GM23338 (cell line): Measurements from ENCODE around the gene MTOR. TPM values are rescaled to one million over a fixed set of nuclear protein-coding genes. Genes with fewer than 3 reads are reported as not detected.

Experiments used
- ATAC-seq: fragments of 200-7000 bp; cut with Tn5 transposase; 3 replicates; pipeline ENCODE4 v1.9.1; 2020
- DNase-seq: peaks from one replicate; pipeline ENCODE4 v3.0.0-alpha.2; 2015; ENCODE audit warnings: low spot score
- H2AFZ ChIP-seq: fragments of 200-600 bp; sonication (generic); 2 replicates; pipeline ENCODE4 v1.8.0; 2016; ENCODE audit warnings: antibody characterized with exemption, mild to moderate bottlenecking, moderate library complexity
- H3F3A ChIP-seq: fragments of 200-600 bp; sonication (generic); replicated peaks from 2 replicates; pipeline ENCODE4 v1.8.0; 2017; ENCODE audit warnings: antibody characterized with exemption, mixed run types, low read depth
- H3K27ac ChIP-seq: fragments of 200-600 bp; sonication (generic); 2 replicates; pipeline ENCODE4 v1.6.1; 2016; ENCODE audit warnings: low read depth
- H3K27me3 ChIP-seq: fragments of 200-600 bp; sonication (generic); 2 replicates; pipeline ENCODE4 v1.8.0; 2016; ENCODE audit warnings: mild to moderate bottlenecking, mixed run types, moderate library complexity; ENCODE audit not compliant: insufficient read depth
- H3K36me3 ChIP-seq: fragments of 200-600 bp; sonication (generic); 2 replicates; pipeline ENCODE4 v1.8.0; 2016; ENCODE audit warnings: mild to moderate bottlenecking; ENCODE audit not compliant: insufficient read depth
- H3K4me1 ChIP-seq: fragments of 200-600 bp; sonication (generic); 2 replicates; pipeline ENCODE4 v1.8.0; 2016; ENCODE audit warnings: mild to moderate bottlenecking, moderate library complexity; ENCODE audit not compliant: insufficient read depth
- H3K4me2 ChIP-seq: fragments of 200-600 bp; sonication (generic); 2 replicates; pipeline ENCODE4 v1.7.1; 2017; ENCODE audit warnings: mixed run types
- H3K4me3 ChIP-seq: fragments of 200-600 bp; sonication (generic); 2 replicates; pipeline ENCODE4 v1.6.1; 2016; ENCODE audit warnings: mixed run types
- H3K79me2 ChIP-seq: fragments of 200-600 bp; sonication (generic); replicated peaks from 2 replicates; pipeline ENCODE4 v1.8.0; 2017; ENCODE audit warnings: mild to moderate bottlenecking; ENCODE audit not compliant: insufficient read depth
- H3K9me2 ChIP-seq: fragments of 200-600 bp; sonication (generic); 2 replicates; pipeline ENCODE4 v1.8.0; 2017; ENCODE audit not compliant: insufficient read depth
- H4K20me1 ChIP-seq: fragments of 200-600 bp; sonication (generic); replicated peaks from 2 replicates; pipeline ENCODE4 v1.8.0; 2017; ENCODE audit warnings: mild to moderate bottlenecking; ENCODE audit not compliant: insufficient read depth
- H3K27ac Mint-ChIP-seq: 2 replicates; pipeline ENCODE4 v1.8.0; 2020; ENCODE audit warnings: inconsistent platforms, mild to moderate bottlenecking, moderate library complexity, mixed read lengths
- H3K27me3 Mint-ChIP-seq: 3 replicates; pipeline ENCODE4 v1.8.0; 2022; ENCODE audit warnings: low read depth, mild to moderate bottlenecking, moderate library complexity, mixed read lengths, inconsistent platforms; ENCODE audit not compliant: insufficient read depth, poor library complexity
- H3K36me3 Mint-ChIP-seq: 3 replicates; pipeline ENCODE4 v1.8.0; 2021; ENCODE audit warnings: low read depth, mild to moderate bottlenecking, inconsistent platforms, moderate library complexity, mixed read lengths
- H3K4me1 Mint-ChIP-seq: 3 replicates; pipeline ENCODE4 v1.8.0; 2020; ENCODE audit warnings: mild to moderate bottlenecking, inconsistent platforms, mixed read lengths
- H3K4me3 Mint-ChIP-seq: 3 replicates; pipeline ENCODE4 v1.8.0; 2021; ENCODE audit warnings: moderate library complexity, mild to moderate bottlenecking, inconsistent platforms, mixed read lengths
- H3K9me3 Mint-ChIP-seq: 3 replicates; pipeline ENCODE4 v1.8.0; 2020; ENCODE audit warnings: moderate library complexity, mild to moderate bottlenecking, inconsistent platforms, mixed read lengths
- CREB1 ChIP-seq: fragments of 250-450 bp; sonication (Bioruptor Pico); IDR thresholded peaks from 2 replicates; pipeline ENCODE4 v1.5.0; 2020; ENCODE audit warnings: low read depth, mild to moderate bottlenecking, moderate library complexity
- EZH2 ChIP-seq: fragments of 200-600 bp; sonication (generic); IDR thresholded peaks from one replicate; pipeline ENCODE4 v1.8.0; 2017; ENCODE audit warnings: antibody characterized with exemption, mild to moderate bottlenecking, low read depth; ENCODE audit not compliant: unreplicated experiment
- EZH2phosphoT487 ChIP-seq: fragments of 200-600 bp; sonication (generic); IDR thresholded peaks from one replicate; pipeline ENCODE4 v1.8.1; 2018; ENCODE audit warnings: antibody characterized with exemption; ENCODE audit not compliant: unreplicated experiment
- JUNB ChIP-seq: IDR thresholded peaks from one replicate; pipeline ENCODE4 v1.6.1; 2016; ENCODE audit warnings: antibody characterized with exemption; ENCODE audit not compliant: unreplicated experiment
- POLR2AphosphoS5 ChIP-seq: IDR thresholded peaks from 2 replicates; pipeline ENCODE4 v1.6.1; 2016; ENCODE audit warnings: antibody characterized with exemption, low read depth
- STAT1 ChIP-seq: IDR thresholded peaks from one replicate; pipeline ENCODE4 v1.6.1; 2016; ENCODE audit warnings: antibody characterized with exemption; ENCODE audit not compliant: unreplicated experiment
- ZNF114 ChIP-seq: fragments of 250-450 bp; sonication (Bioruptor Pico); IDR thresholded peaks from 2 replicates; pipeline ENCODE4 v1.5.0; 2020; ENCODE audit warnings: mild to moderate bottlenecking, moderate library complexity
- ZNF331 ChIP-seq: fragments of 250-450 bp; sonication (Bioruptor Pico); IDR thresholded peaks from 2 replicates; pipeline ENCODE4 v1.5.0; 2020; ENCODE audit warnings: low read depth, mild to moderate bottlenecking, moderate library complexity
- polyA plus RNA-seq: library from polyadenylated mRNA; unstranded; fragments of >200 nt; fragmentation: Nextera tagmentation; extraction: Ambion mirVana; gene quantifications from 2 replicates; pipeline ENCODE4 v1.2.1, GENCODE V29; 2016
- total RNA-seq: library from RNA; depleted of rRNA; stranded (reverse); fragments of >200 nt; shearing (Covaris generic); gene quantifications from 2 replicates; pipeline ENCODE4 v1.2.3, GENCODE V29; 2014
- TF ChIP-seq, protein P1 (sequence below), 2 experiments: fragments of 200-600 bp in 1 of 2; sonication (generic) in 1 of 2; conservative IDR thresholded peaks; 2 replicates each; pipeline versions ENCODE4 v1.5.1 to v1.6.1; 2016 to 2017; ENCODE audit warnings: antibody characterized with exemption in 2 of 2, low read depth in 2 of 2, mild to moderate bottlenecking in 2 of 2, moderate library complexity in 1 of 2
- TF ChIP-seq, protein P2 (sequence below): IDR thresholded peaks from 2 replicates; pipeline ENCODE4 v1.6.1; 2016; ENCODE audit warnings: antibody characterized with exemption
- TF ChIP-seq, protein P3 (sequence below): IDR thresholded peaks from one replicate; pipeline ENCODE4 v1.6.1; 2018; ENCODE audit warnings: antibody characterized with exemption; ENCODE audit not compliant: unreplicated experiment
- TF ChIP-seq, protein P4 (sequence below): fragments of 250-450 bp; sonication (Bioruptor Pico); IDR thresholded peaks from 2 replicates; pipeline ENCODE4 v1.5.0; 2020; ENCODE audit warnings: mild to moderate bottlenecking, moderate library complexity

Gene MTOR
- total and polyA plus RNA-seq, 2 experiments from 2014 or later = 22.8 to 98.0 TPM

GRCh38 chr1:11080931-11081330 lies 181.4 kb downstream of the MTOR start (continued):
- no peak for TF ChIP-seq EZH2
- TF ChIP-seq, protein P1, sequence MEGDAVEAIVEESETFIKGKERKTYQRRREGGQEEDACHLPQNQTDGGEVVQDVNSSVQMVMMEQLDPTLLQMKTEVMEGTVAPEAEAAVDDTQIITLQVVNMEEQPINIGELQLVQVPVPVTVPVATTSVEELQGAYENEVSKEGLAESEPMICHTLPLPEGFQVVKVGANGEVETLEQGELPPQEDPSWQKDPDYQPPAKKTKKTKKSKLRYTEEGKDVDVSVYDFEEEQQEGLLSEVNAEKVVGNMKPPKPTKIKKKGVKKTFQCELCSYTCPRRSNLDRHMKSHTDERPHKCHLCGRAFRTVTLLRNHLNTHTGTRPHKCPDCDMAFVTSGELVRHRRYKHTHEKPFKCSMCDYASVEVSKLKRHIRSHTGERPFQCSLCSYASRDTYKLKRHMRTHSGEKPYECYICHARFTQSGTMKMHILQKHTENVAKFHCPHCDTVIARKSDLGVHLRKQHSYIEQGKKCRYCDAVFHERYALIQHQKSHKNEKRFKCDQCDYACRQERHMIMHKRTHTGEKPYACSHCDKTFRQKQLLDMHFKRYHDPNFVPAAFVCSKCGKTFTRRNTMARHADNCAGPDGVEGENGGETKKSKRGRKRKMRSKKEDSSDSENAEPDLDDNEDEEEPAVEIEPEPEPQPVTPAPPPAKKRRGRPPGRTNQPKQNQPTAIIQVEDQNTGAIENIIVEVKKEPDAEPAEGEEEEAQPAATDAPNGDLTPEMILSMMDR (conservative IDR thresholded peaks at IDR 0.05; ENCODE audit: low read depth in 2 of 2) = no peak
- TF ChIP-seq JUNB = no peak
- TF ChIP-seq STAT1 = no peak
- TF ChIP-seq, protein P2, sequence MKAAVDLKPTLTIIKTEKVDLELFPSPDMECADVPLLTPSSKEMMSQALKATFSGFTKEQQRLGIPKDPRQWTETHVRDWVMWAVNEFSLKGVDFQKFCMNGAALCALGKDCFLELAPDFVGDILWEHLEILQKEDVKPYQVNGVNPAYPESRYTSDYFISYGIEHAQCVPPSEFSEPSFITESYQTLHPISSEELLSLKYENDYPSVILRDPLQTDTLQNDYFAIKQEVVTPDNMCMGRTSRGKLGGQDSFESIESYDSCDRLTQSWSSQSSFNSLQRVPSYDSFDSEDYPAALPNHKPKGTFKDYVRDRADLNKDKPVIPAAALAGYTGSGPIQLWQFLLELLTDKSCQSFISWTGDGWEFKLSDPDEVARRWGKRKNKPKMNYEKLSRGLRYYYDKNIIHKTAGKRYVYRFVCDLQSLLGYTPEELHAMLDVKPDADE = no peak
- no peak for TF ChIP-seq ZNF114 (CRISPR knock-in tag)

DNA sequence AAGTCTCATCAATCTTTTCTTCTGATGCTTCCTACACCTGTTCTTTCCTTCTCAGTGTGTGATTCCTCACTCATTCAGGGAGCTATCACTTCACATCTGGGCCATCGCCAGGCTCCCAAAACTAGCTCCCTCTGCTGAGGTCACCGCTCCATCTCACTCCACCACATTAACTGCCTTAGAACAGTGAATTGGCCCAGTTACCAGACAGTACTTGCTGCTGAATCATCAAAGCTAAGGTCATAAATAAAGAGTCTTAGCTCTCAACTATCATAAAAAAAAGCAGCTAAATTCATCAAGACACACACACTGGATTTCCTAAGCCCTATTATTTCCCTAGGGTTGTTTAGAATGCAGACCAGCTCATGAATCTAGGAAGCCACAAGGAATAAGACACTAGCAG lies 183.7 kb downstream of the MTOR start:
- ATAC-seq (no peak), DNase-seq (no peak)
- Histone ChIP-seq H3K79me2 (no peaks in the 10 kb centered on the region), H3F3A (peaks cover 7% of the 10 kb centered on the region; the same call in 1 of the 2 replicates), H3K36me3 (peaks cover 80% of the 10 kb centered on the region), H3K27ac (0 out of 2 replicates have a peak overlapping the region, but pooled peaks have one; percentile 26), H2AFZ (no peak overlapping the region), H3K27me3 (no peaks in the 10 kb centered on the region), H3K4me1 (no peaks in the 10 kb centered on the region), H4K20me1 (peaks cover 8% of the 10 kb centered on the region; the same call in 1 of the 2 replicates), H3K9me2 (no peaks in the 10 kb centered on the region), H3K4me2 (no peak overlapping the region), H3K4me3 (no peak overlapping the region)
- H3K36me3 Mint-ChIP-seq = peaks cover 77% of the 10 kb centered on the region
- no peaks in the 10 kb centered on the region for H3K4me1 Mint-ChIP-seq
- no peaks in the 10 kb centered on the region for H3K9me3 Mint-ChIP-seq
- H3K4me3 Mint-ChIP-seq = no peak overlapping the region
- H3K27me3 Mint-ChIP-seq = no peaks in the 10 kb centered on the region
- H3K27ac Mint-ChIP-seq = peak overlapping the region; percentile 27; the same call in 1 of the 2 replicates
- no peak for TF ChIP-seq ZNF114 (CRISPR knock-in tag)
- TF ChIP-seq, protein P3, sequence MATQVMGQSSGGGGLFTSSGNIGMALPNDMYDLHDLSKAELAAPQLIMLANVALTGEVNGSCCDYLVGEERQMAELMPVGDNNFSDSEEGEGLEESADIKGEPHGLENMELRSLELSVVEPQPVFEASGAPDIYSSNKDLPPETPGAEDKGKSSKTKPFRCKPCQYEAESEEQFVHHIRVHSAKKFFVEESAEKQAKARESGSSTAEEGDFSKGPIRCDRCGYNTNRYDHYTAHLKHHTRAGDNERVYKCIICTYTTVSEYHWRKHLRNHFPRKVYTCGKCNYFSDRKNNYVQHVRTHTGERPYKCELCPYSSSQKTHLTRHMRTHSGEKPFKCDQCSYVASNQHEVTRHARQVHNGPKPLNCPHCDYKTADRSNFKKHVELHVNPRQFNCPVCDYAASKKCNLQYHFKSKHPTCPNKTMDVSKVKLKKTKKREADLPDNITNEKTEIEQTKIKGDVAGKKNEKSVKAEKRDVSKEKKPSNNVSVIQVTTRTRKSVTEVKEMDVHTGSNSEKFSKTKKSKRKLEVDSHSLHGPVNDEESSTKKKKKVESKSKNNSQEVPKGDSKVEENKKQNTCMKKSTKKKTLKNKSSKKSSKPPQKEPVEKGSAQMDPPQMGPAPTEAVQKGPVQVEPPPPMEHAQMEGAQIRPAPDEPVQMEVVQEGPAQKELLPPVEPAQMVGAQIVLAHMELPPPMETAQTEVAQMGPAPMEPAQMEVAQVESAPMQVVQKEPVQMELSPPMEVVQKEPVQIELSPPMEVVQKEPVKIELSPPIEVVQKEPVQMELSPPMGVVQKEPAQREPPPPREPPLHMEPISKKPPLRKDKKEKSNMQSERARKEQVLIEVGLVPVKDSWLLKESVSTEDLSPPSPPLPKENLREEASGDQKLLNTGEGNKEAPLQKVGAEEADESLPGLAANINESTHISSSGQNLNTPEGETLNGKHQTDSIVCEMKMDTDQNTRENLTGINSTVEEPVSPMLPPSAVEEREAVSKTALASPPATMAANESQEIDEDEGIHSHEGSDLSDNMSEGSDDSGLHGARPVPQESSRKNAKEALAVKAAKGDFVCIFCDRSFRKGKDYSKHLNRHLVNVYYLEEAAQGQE = no peak
- no peak for TF ChIP-seq JUNB
- TF ChIP-seq POLR2AphosphoS5 = no peak
- TF ChIP-seq, protein P4, sequence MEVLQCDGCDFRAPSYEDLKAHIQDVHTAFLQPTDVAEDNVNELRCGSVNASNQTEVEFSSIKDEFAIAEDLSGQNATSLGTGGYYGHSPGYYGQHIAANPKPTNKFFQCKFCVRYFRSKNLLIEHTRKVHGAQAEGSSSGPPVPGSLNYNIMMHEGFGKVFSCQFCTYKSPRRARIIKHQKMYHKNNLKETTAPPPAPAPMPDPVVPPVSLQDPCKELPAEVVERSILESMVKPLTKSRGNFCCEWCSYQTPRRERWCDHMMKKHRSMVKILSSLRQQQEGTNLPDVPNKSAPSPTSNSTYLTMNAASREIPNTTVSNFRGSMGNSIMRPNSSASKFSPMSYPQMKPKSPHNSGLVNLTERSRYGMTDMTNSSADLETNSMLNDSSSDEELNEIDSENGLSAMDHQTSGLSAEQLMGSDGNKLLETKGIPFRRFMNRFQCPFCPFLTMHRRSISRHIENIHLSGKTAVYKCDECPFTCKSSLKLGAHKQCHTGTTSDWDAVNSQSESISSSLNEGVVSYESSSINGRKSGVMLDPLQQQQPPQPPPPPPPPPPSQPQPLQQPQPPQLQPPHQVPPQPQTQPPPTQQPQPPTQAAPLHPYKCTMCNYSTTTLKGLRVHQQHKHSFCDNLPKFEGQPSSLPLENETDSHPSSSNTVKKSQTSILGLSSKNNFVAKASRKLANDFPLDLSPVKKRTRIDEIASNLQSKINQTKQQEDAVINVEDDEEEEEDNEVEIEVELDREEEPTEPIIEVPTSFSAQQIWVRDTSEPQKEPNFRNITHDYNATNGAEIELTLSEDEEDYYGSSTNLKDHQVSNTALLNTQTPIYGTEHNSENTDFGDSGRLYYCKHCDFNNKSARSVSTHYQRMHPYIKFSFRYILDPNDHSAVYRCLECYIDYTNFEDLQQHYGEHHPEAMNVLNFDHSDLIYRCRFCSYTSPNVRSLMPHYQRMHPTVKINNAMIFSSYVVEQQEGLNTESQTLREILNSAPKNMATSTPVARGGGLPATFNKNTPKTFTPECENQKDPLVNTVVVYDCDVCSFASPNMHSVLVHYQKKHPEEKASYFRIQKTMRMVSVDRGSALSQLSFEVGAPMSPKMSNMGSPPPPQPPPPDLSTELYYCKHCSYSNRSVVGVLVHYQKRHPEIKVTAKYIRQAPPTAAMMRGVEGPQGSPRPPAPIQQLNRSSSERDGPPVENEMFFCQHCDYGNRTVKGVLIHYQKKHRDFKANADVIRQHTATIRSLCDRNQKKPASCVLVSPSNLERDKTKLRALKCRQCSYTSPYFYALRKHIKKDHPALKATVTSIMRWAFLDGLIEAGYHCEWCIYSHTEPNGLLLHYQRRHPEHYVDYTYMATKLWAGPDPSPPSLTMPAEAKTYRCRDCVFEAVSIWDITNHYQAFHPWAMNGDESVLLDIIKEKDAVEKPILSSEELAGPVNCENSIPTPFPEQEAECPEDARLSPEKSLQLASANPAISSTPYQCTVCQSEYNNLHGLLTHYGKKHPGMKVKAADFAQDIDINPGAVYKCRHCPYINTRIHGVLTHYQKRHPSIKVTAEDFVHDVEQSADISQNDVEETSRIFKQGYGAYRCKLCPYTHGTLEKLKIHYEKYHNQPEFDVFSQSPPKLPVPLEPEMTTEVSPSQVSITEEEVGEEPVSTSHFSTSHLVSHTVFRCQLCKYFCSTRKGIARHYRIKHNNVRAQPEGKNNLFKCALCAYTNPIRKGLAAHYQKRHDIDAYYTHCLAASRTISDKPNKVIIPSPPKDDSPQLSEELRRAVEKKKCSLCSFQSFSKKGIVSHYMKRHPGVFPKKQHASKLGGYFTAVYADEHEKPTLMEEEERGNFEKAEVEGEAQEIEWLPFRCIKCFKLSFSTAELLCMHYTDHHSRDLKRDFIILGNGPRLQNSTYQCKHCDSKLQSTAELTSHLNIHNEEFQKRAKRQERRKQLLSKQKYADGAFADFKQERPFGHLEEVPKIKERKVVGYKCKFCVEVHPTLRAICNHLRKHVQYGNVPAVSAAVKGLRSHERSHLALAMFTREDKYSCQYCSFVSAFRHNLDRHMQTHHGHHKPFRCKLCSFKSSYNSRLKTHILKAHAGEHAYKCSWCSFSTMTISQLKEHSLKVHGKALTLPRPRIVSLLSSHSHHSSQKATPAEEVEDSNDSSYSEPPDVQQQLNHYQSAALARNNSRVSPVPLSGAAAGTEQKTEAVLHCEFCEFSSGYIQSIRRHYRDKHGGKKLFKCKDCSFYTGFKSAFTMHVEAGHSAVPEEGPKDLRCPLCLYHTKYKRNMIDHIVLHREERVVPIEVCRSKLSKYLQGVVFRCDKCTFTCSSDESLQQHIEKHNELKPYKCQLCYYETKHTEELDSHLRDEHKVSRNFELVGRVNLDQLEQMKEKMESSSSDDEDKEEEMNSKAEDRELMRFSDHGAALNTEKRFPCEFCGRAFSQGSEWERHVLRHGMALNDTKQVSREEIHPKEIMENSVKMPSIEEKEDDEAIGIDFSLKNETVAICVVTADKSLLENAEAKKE (CRISPR knock-in tag) = no peak
- no peak for TF ChIP-seq EZH2
- no peak for TF ChIP-seq EZH2phosphoT487
- no peak for TF ChIP-seq STAT1
- TF ChIP-seq ZNF331 (CRISPR knock-in tag) = no peak
- no peak for TF ChIP-seq CREB1 (CRISPR knock-in tag)
